Mucosa of rectum (tissue), 2 donors: ENCODE results near the gene SPON2.
A peak's percentile ranks its signal among the peaks of the same experiment; 100 is the strongest.

ENCODE experiments used
- H3K27ac ChIP-seq, 2 donors: one replicate each; pipeline ENCODE4 v1.7.0; 2013; ENCODE audit warnings: inconsistent platforms in 2 of 2, low read depth in 2 of 2, low read length in 2 of 2
- H3K27me3 ChIP-seq, 2 donors: one replicate each; pipeline ENCODE4 v1.7.0; 2013; ENCODE audit warnings: low read length in 2 of 2; ENCODE audit not compliant: control insufficient read depth in 2 of 2, insufficient read depth in 2 of 2
- H3K36me3 ChIP-seq, 2 donors: one replicate each; pipeline ENCODE4 v1.7.0; 2013; ENCODE audit warnings: low read length in 2 of 2; ENCODE audit not compliant: control insufficient read depth in 2 of 2, insufficient read depth in 2 of 2
- H3K4me1 ChIP-seq, 2 donors: one replicate each; pipeline ENCODE4 v1.7.0; 2013; ENCODE audit warnings: low read length in 2 of 2, mild to moderate bottlenecking in 1 of 2; ENCODE audit not compliant: control insufficient read depth in 2 of 2, insufficient read depth in 2 of 2
- H3K4me3 ChIP-seq, 2 donors: one replicate each; pipeline ENCODE4 v1.7.0; 2013; ENCODE audit warnings: low read length in 2 of 2
- H3K9ac ChIP-seq, 2 donors: one replicate each; pipeline ENCODE4 v1.7.0; 2013; ENCODE audit warnings: low read length in 2 of 2, low read depth in 1 of 2, mild to moderate bottlenecking in 1 of 2
- H3K9me3 ChIP-seq, 2 donors: one replicate each; pipeline ENCODE4 v1.7.0; 2013; ENCODE audit warnings: low read length in 2 of 2; ENCODE audit not compliant: control insufficient read depth in 2 of 2
- donor health status: healthy.
- donor health status: Normal muscosa, but diverticular disease.

SPON2 gene

GRCh38 chr4:1208970-1209704 lies 36.8 kb upstream of the SPON2 start:
- H3K9ac ChIP-seq, result peak overlapping the region in 1 of 2 donors; percentile 44
- H3K9me3 ChIP-seq, result no peaks in the 10 kb centered on the region
- H3K36me3 ChIP-seq, result peaks cover 21 to 22% of the 10 kb centered on the region in 2 donors
- H3K4me3 ChIP-seq, result peak overlapping the region in 1 of 2 donors; percentile 18
- H3K27me3 ChIP-seq, result no peaks in the 10 kb centered on the region
- H3K27ac ChIP-seq, result peak overlapping the region; percentile 52 to 78
- H3K4me1 ChIP-seq, result peaks cover 43 to 66% of the 10 kb centered on the region in 2 donors

GRCh38 chr4:1208266-1208961 lies 36.0 kb upstream of the SPON2 start:
- peak overlapping the region; percentile 52 to 78 for H3K27ac ChIP-seq
- H3K27me3 ChIP-seq, result no peaks in the 10 kb centered on the region
- H3K4me1 ChIP-seq, result peaks cover 45 to 73% of the 10 kb centered on the region in 2 donors
- no peaks in the 10 kb centered on the region for H3K9me3 ChIP-seq
- H3K4me3 ChIP-seq, result peak overlapping the region; percentile 18 to 26
- H3K9ac ChIP-seq, result peak overlapping the region in 1 of 2 donors; percentile 44
- H3K36me3 ChIP-seq, result peaks cover 17% of the 10 kb centered on the region in 2 donors

GRCh38 chr4:1207603-1208265 lies 35.4 kb upstream of the SPON2 start:
- no peak overlapping the region for H3K4me3 ChIP-seq
- H3K36me3 ChIP-seq, result peaks cover 10 to 12% of the 10 kb centered on the region in 2 donors
- H3K9me3 ChIP-seq, result no peaks in the 10 kb centered on the region
- H3K4me1 ChIP-seq, result peaks cover 52 to 76% of the 10 kb centered on the region in 2 donors
- peak overlapping the region; percentile 52 to 78 for H3K27ac ChIP-seq
- H3K27me3 ChIP-seq, result no peaks in the 10 kb centered on the region
- peak overlapping the region in 1 of 2 donors; percentile 44 for H3K9ac ChIP-seq

GRCh38 chr4:1207157-1207470 lies 34.7 kb upstream of the SPON2 start:
- Histone ChIP-seq H3K27ac (no peak overlapping the region), H3K9me3 (no peaks in the 10 kb centered on the region)

GRCh38 chr4:1206299-1207156 lies 34.1 kb upstream of the SPON2 start:
- Histone ChIP-seq H3K9me3 (no peaks in the 10 kb centered on the region), H3K4me3 (peak overlapping the region in 1 of 2 donors; percentile 8), H3K27me3 (no peaks in the 10 kb centered on the region), H3K4me1 (peaks cover 63 to 79% of the 10 kb centered on the region in 2 donors), H3K9ac (no peak overlapping the region), H3K27ac (no peak overlapping the region), H3K36me3 (peaks cover 5 to 7% of the 10 kb centered on the region in 2 donors)

More at GRCh38 chr4:1207157-1207470, 34.7 kb upstream of the SPON2 start:
- H3K27me3 ChIP-seq, result no peaks in the 10 kb centered on the region
- peak overlapping the region in 1 of 2 donors; percentile 44 for H3K9ac ChIP-seq
- peak overlapping the region in 1 of 2 donors; percentile 8 for H3K4me3 ChIP-seq
- peaks cover 5 to 7% of the 10 kb centered on the region in 2 donors for H3K36me3 ChIP-seq
- peaks cover 58 to 76% of the 10 kb centered on the region in 2 donors for H3K4me1 ChIP-seq

- peak overlapping the region; percentile 60 to 75 for H3K27ac ChIP-seq
- H3K9ac ChIP-seq, result peak overlapping the region in 1 of 2 donors; percentile 20
- peaks cover 69 to 79% of the 10 kb centered on the region in 2 donors for H3K4me1 ChIP-seq
- no peak overlapping the region for H3K4me3 ChIP-seq
- H3K27me3 ChIP-seq, result no peaks in the 10 kb centered on the region
- H3K36me3 ChIP-seq, result no peaks in the 10 kb centered on the region
- no peaks in the 10 kb centered on the region for H3K9me3 ChIP-seq
Observed at GRCh38 chr4:1205586-1206298, 33.4 kb upstream of the SPON2 start.

- Histone ChIP-seq H3K4me3 (peak overlapping the region; percentile 55 to 67), H3K4me1 (peaks cover 68 to 73% of the 10 kb centered on the region in 2 donors), H3K9ac (peak overlapping the region; percentile 52 to 66), H3K36me3 (no peaks in the 10 kb centered on the region), H3K27ac (peak overlapping the region; percentile 75 to 80), H3K9me3 (no peaks in the 10 kb centered on the region), H3K27me3 (no peaks in the 10 kb centered on the region)
Observed at GRCh38 chr4:1204828-1205585, 32.6 kb upstream of the SPON2 start.

- Histone ChIP-seq H3K4me1 (peaks cover 65 to 67% of the 10 kb centered on the region in 2 donors), H3K4me3 (peak overlapping the region; percentile 55 to 67), H3K36me3 (no peaks in the 10 kb centered on the region), H3K9me3 (no peaks in the 10 kb centered on the region), H3K9ac (peak overlapping the region in 1 of 2 donors; percentile 66), H3K27me3 (no peaks in the 10 kb centered on the region), H3K27ac (peak overlapping the region; percentile 75 to 80)
Observed at GRCh38 chr4:1204286-1204827, 32.0 kb upstream of the SPON2 start.
